Colonic mucosa (tissue), 4 donors: Measurements from ENCODE around the gene UBL7. TPM values are rescaled to one million over a fixed set of nuclear protein-coding genes. Genes with fewer than 3 reads are reported as not detected.
"Not testable (repeated sequence)": the region's sequence is repeated elsewhere in the genome, so short reads cannot be mapped to it uniquely, and the experiment has no call there.

Experiments
- DNase-seq: peaks from one replicate; pipeline ENCODE4 v3.0.0-alpha.2; 2020
- H3K27ac ChIP-seq: fragments of 200-600 bp; one replicate; pipeline ENCODE4 v1.8.0; 2021
- H3K27me3 ChIP-seq: fragments of 200-600 bp; one replicate; pipeline ENCODE4 v1.8.0; 2021
- H3K36me3 ChIP-seq: fragments of 200-600 bp; one replicate; pipeline ENCODE4 v1.8.0; 2021
- H3K4me1 ChIP-seq: fragments of 200-600 bp; one replicate; pipeline ENCODE4 v1.8.0; 2021; ENCODE audit warnings: mild to moderate bottlenecking
- H3K4me3 ChIP-seq: fragments of 200-600 bp; one replicate; pipeline ENCODE4 v1.8.0; 2021
- H3K9ac ChIP-seq, 2 donors: one replicate each; pipeline ENCODE4 v1.7.0; 2013; ENCODE audit warnings: control low read depth in 2 of 2, low read depth in 2 of 2, low read length in 2 of 2
- H3K9me3 ChIP-seq: fragments of 200-600 bp; one replicate; pipeline ENCODE4 v1.8.0; 2021
- CTCF ChIP-seq: fragments of 200-600 bp; IDR thresholded peaks from one replicate; pipeline ENCODE4 v1.8.0; 2022; ENCODE audit warnings: antibody characterized with exemption, mild to moderate bottlenecking
- intact Hi-C: fragments of 100-400 bp; cut with DNase I; formaldehyde crosslinking; loops from one replicate; pipeline ENCODE4 v1.14.1; 2022
- total RNA-seq, 2 donors: library from RNA; stranded (reverse); fragmentation: NEBNext Ultra II Directional in 1 of 2; extraction: Animal tissue kit (Norgen Biotek cat#: 25700) in 1 of 2; gene quantifications; one replicate each; pipeline ENCODE4 v1.2.1, GENCODE V29; 2021
- donor health status: healthy.
- donor health status: DM: no; HTN: no; CAD: no.
- donor health status: DM: no; HTN: no; CAD: no.

Gene UBL7
- total RNA-seq, 2 donors from 2014 or later = 32.2 to 43.8 TPM

DNA sequence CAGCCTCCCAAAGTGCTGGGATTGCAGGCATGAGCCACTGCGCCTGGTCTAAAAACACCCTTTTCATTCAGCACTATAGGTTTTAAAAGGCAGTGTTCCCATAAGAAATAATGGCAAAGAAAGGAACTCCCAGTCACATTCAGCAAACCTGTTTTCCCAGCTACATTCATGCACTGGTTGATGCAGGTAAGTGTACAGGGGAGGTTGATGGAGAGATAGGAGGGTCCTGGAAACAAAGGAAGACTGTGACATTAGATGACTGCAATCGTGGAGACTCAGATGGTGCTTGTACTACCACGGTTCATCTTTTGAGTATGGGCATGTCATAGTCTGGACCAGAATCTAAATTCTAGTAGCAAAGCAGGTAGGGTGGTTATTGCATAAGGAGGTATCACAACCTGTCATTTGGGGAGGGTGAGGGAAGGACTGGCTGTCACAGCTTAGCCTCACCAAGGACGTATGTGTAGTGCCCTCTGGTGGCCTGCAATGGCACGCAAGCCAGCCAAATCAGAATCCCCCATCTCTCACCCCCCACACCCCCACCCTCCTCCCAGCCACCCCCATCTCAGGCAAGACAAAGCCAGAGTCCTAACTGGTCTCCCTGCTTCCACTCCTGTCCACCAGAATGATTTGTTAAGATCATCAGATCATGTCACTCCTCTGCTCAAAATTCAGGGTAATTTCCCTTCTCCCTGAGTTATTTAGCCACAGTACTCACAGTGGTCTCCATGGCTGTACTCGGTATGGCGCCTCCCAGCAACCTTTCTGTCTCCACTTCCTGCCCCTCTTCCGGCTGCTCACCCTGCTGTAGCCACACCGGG is 28.8 kb upstream of the UBL7 start:
- no peaks in the 10 kb centered on the region for H3K9me3 ChIP-seq
- H3K27me3 ChIP-seq = no peaks in the 10 kb centered on the region
- H3K4me1 ChIP-seq = no peaks in the 10 kb centered on the region
- intact Hi-C loops = loop anchor here (5.0 kb wide), 1 partner anchor 112 kb away; no protein-coding TSS in a partner anchor
- H3K27ac ChIP-seq = no peak overlapping the region
- peak; percentile 31 for DNase-seq
- no peaks in the 10 kb centered on the region for H3K36me3 ChIP-seq
- peak; percentile 55 for TF ChIP-seq CTCF
- H3K4me3 ChIP-seq = no peak overlapping the region
- no peak overlapping the region for H3K9ac ChIP-seq

DNA sequence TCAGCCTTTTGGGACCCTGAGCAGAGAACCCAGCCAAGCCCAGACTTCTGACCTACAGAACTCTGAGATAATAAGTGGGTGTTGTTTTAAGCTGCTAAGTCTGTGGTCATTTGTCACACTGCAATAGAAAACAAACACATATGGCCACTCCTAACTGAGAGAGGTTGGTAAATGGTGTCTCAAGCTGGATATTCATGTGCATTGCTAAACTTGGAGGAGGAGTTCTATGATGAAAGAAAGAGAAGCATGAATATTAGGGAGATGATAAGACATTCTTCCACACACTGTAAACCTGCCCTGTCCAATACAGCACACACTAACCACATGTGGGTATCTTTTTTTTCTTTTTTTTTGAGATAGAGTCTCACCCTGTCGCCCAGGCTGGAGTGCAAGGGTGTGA is 27.8 kb upstream of the UBL7 start:
- H3K9ac ChIP-seq = no peak overlapping the region
- H3K9me3 ChIP-seq = no peaks in the 10 kb centered on the region
- no peaks in the 10 kb centered on the region for H3K27me3 ChIP-seq
- no peaks in the 10 kb centered on the region for H3K4me1 ChIP-seq
- TF ChIP-seq CTCF = no peak
- H3K36me3 ChIP-seq = no peaks in the 10 kb centered on the region
- no peak overlapping the region for H3K27ac ChIP-seq
- H3K4me3 ChIP-seq = no peak overlapping the region
- no peak for DNase-seq
- intact Hi-C loops = no loop called here

- no peak overlapping the region for H3K9ac ChIP-seq
- intact Hi-C loops = no loop called here
- H3K27ac ChIP-seq = no peak overlapping the region
- no peak for TF ChIP-seq CTCF
- H3K36me3 ChIP-seq = no peaks in the 10 kb centered on the region
- H3K27me3 ChIP-seq = no peaks in the 10 kb centered on the region
- no peaks in the 10 kb centered on the region for H3K4me1 ChIP-seq
- no peak overlapping the region for H3K4me3 ChIP-seq
- DNase-seq = no peak
- H3K9me3 ChIP-seq = no peaks in the 10 kb centered on the region
Observed at GRCh38 chr15:74482661-74483060, 21.7 kb upstream of the UBL7 start.

GRCh38 chr15:74480364-74480763 is 19.4 kb upstream of the UBL7 start:
- H3K4me3 ChIP-seq, H3K9ac ChIP-seq, H3K9me3 ChIP-seq, DNase-seq, H3K27ac ChIP-seq, H3K36me3 ChIP-seq, H3K4me1 ChIP-seq, H3K27me3 ChIP-seq, intact Hi-C loops: not testable (repeated sequence)

DNA sequence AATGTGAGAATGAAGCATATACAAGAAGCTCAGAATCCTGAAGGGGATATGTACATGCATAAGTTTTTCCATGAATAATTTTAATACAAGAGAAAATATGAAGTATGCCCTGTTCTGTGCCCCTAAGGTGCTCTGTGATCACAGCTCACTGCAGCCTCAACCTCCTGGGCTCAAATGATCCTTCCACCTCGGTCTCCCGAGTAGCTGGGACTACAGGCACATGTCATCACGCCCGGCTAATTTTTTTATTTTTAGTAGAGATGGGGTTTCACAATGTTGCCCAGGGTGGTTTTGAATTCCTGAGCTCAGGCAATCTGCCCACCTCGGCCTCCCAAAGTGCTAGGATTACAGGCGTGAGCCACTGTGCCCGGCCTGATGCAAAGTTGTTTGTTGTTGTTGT is 10.7 kb upstream of the UBL7 start:
- H3K9me3 ChIP-seq, DNase-seq, H3K9ac ChIP-seq, H3K27me3 ChIP-seq, intact Hi-C loops, H3K4me3 ChIP-seq, H3K36me3 ChIP-seq, H3K4me1 ChIP-seq, H3K27ac ChIP-seq: not testable (repeated sequence)

- Histone ChIP-seq H3K27me3 (no peaks in the 10 kb centered on the region), H3K9me3 (no peaks in the 10 kb centered on the region), H3K9ac (no peak overlapping the region), H3K36me3 (no peaks in the 10 kb centered on the region), H3K27ac (no peak overlapping the region), H3K4me3 (no peak overlapping the region), H3K4me1 (no peaks in the 10 kb centered on the region)
- TF ChIP-seq CTCF = no peak
- intact Hi-C loops = no loop called here
- DNase-seq = no peak
Observed at GRCh38 chr15:74470631-74471395, 9.9 kb upstream of the UBL7 start.
